Measurements from ENCODE around the gene MIA2. TPM values are rescaled to one million over a fixed set of nuclear protein-coding genes. Genes with fewer than 3 reads are reported as not detected.
A peak's percentile ranks its signal among the peaks of the same experiment; 100 is the strongest.

Gene MIA2
- total RNA-seq, 2 donors from 2014 or later, result 16.8 to 26.5 TPM

DNA sequence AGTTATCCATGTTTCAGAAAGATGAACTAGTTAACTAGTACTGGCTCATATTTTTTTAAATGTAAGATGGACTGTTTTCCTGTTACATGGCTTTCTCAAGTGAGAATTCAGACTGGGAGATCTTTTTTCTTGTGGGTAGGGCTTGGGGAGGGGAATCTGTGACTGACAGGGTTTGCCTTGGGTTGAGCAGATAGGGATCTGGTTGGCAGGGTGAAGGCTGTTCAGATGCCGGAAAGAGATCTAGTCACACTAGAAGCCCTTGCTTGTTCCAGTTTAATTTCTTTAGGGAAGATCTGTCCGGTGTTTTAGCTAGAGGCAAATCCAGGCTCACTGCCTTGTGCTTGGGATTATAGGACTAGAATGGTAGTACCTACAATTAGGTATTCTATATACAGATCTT lies 135.3 kb downstream of the MIA2 start:
- Histone ChIP-seq H3K27ac (ENCODE audit: low read depth, low read length) (no peak overlapping the region), H3K9me3 (ENCODE audit: control insufficient read depth, low read length) (peaks cover 14% of the 10 kb centered on the region), H3K4me1 (ENCODE audit: control insufficient read depth, insufficient read depth, low read length) (peaks cover 8% of the 10 kb centered on the region), H3K27me3 (ENCODE audit: control insufficient read depth, insufficient read depth, low read length, poor library complexity, severe bottlenecking) (no peaks in the 10 kb centered on the region), H3K4me3 (ENCODE audit: low read length) (peak overlapping the region; percentile 57), H3K9ac (ENCODE audit: extremely low read depth, low read length, poor library complexity, severe bottlenecking) (no peak overlapping the region), H3K36me3 (ENCODE audit: control insufficient read depth, insufficient read depth, low read length) (no peaks in the 10 kb centered on the region)
- TF ChIP-seq CTCF (conservative IDR thresholded peaks at IDR 0.05), result no peak
- WGBS, 2 experiments (ENCODE audit: insufficient coverage in 1 of 2, insufficient read length in 1 of 2), result 77% methylated on average over 2 of the region's 2 CpGs; no CpG with 5 or more reads in 1 of the 2 experiments
- Mint-ChIP-seq H3K4me1 (peaks cover 31% of the 10 kb centered on the region), H3K36me3 (ENCODE audit: low read depth) (peaks cover 13% of the 10 kb centered on the region), H3K27me3 (ENCODE audit: insufficient read depth) (no peaks in the 10 kb centered on the region), H3K9me3 (peaks cover 8% of the 10 kb centered on the region), H3K4me3 (no peak overlapping the region), H3K27ac (peak overlapping the region; percentile 32)
- peak; percentile 60 for DNase-seq

DNA sequence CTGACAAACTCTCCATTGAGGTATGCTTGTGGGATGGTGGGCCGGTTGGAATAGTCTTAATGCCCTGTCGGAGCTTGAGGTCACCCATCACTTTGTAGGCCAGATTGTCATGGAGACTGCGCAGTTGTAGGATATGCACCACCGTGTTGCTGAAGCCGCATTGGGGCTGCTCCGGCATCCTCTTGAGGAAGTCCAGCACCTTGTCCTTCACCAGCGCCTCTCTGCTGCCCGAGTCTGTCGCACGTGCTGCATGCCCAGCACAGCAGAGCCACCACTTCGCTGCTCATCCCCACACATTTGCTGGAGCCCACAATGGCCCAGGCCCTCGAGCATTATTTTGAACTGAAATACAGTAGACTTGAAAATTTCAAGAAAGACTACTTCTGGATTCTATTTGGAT lies 136.7 kb downstream of the MIA2 start:
- 96% methylated on average over 8 to 12 of the region's 12 CpGs for WGBS, 2 experiments (ENCODE audit: insufficient coverage in 1 of 2, insufficient read length in 1 of 2)
- Histone ChIP-seq H3K27ac (ENCODE audit: low read depth, low read length) (no peak overlapping the region), H3K27me3 (ENCODE audit: control insufficient read depth, insufficient read depth, low read length, poor library complexity, severe bottlenecking) (no peaks in the 10 kb centered on the region), H3K4me3 (ENCODE audit: low read length) (no peak overlapping the region), H3K4me1 (ENCODE audit: control insufficient read depth, insufficient read depth, low read length) (peaks cover 8% of the 10 kb centered on the region), H3K9ac (ENCODE audit: extremely low read depth, low read length, poor library complexity, severe bottlenecking) (no peak overlapping the region), H3K9me3 (ENCODE audit: control insufficient read depth, low read length) (peaks cover 2% of the 10 kb centered on the region), H3K36me3 (ENCODE audit: control insufficient read depth, insufficient read depth, low read length) (no peaks in the 10 kb centered on the region)
- peak; percentile 44 for DNase-seq
- H3K4me1 Mint-ChIP-seq, result peaks cover 31% of the 10 kb centered on the region
- no peaks in the 10 kb centered on the region for H3K27me3 Mint-ChIP-seq (ENCODE audit: insufficient read depth)
- no peak for TF ChIP-seq CTCF (conservative IDR thresholded peaks at IDR 0.05)
- no peak overlapping the region for H3K4me3 Mint-ChIP-seq
- peaks cover 4% of the 10 kb centered on the region for H3K36me3 Mint-ChIP-seq (ENCODE audit: low read depth)
- H3K9me3 Mint-ChIP-seq, result no peaks in the 10 kb centered on the region
- no peak overlapping the region for H3K27ac Mint-ChIP-seq

DNA sequence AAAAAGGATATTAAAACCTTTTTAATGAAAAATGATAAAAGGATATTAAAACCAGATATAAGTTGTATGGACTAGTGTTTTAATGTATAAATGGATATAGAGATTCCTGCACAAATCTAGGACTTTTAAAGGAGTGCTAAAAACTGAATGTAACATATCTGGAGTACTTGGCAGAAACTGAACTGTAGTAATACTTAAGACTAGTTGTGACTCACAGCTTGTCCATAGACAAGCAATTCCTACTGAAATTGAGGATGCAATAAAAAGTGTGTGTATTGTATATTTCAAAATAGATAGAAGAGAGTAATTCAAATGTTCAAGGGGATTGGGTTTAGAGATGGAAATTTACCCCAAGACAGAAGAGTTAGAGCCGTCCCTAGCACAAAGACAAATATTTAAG lies 138.9 kb downstream of the MIA2 start:
- no peaks in the 10 kb centered on the region for H3K36me3 ChIP-seq (ENCODE audit: control insufficient read depth, insufficient read depth, low read length)
- H3K27me3 ChIP-seq (ENCODE audit: control insufficient read depth, insufficient read depth, low read length, poor library complexity, severe bottlenecking), result no peaks in the 10 kb centered on the region
- no peak overlapping the region for H3K27ac ChIP-seq (ENCODE audit: low read depth, low read length)
- Mint-ChIP-seq H3K36me3 (ENCODE audit: low read depth) (no peaks in the 10 kb centered on the region), H3K4me3 (no peak overlapping the region), H3K27ac (no peak overlapping the region), H3K4me1 (peaks cover 27% of the 10 kb centered on the region), H3K27me3 (ENCODE audit: insufficient read depth) (no peaks in the 10 kb centered on the region), H3K9me3 (no peaks in the 10 kb centered on the region)
- no peak overlapping the region for H3K9ac ChIP-seq (ENCODE audit: extremely low read depth, low read length, poor library complexity, severe bottlenecking)
- H3K9me3 ChIP-seq (ENCODE audit: control insufficient read depth, low read length), result no peaks in the 10 kb centered on the region
- WGBS, 2 experiments (ENCODE audit: insufficient coverage in 1 of 2, insufficient read length in 1 of 2), result 83% methylated on average over 1 of the region's 1 CpG; no CpG with 5 or more reads in 1 of the 2 experiments
- no peak overlapping the region for H3K4me3 ChIP-seq (ENCODE audit: low read length)
- H3K4me1 ChIP-seq (ENCODE audit: control insufficient read depth, insufficient read depth, low read length), result peaks cover 8% of the 10 kb centered on the region
- no peak for DNase-seq
- no peak for TF ChIP-seq CTCF (conservative IDR thresholded peaks at IDR 0.05)
